A673 (cell line): ENCODE results near the gene MEGF6. TPM values are rescaled to one million over a fixed set of nuclear protein-coding genes. Genes with fewer than 3 reads are reported as not detected.

ENCODE experiments used
- BruUV-seq: library from RNA; stranded (reverse); fragments of 400-500 nt; replicated peaks from 2 replicates; lab custom pipeline; 2021; lab: Mats Ljungman, UMichigan
- CTCF ChIA-PET: fragments of 300-600 bp; sonication (Branson Sonifier 250); formaldehyde crosslinking; loops from one replicate; lab custom pipeline; 2022; ENCODE audit warnings: antibody characterized with exemption; lab: Charles Lee
- POLR2A ChIA-PET: fragments of 300-600 bp; sonication (Branson Sonifier 250); formaldehyde crosslinking; loops from one replicate; lab custom pipeline; 2022; ENCODE audit warnings: antibody characterized with exemption; ENCODE audit not compliant: low non-redundant PET; lab: Charles Lee
- DNase-seq: peaks from one replicate; pipeline ENCODE4 v3.0.0-alpha.2; 2015; ENCODE audit warnings: low spot score
- H3K27ac ChIP-seq: fragments of 200-600 bp; sonication (generic); 2 replicates; pipeline ENCODE4 v1.5.1; 2016; ENCODE audit warnings: mixed run types, low read depth, mild to moderate bottlenecking, mixed read lengths, antibody characterized with exemption, low read length; ENCODE audit not compliant: poor library complexity, severe bottlenecking
- H3K27me3 ChIP-seq: fragments of 200-600 bp; sonication (generic); replicated peaks from 2 replicates; pipeline ENCODE4 v1.6.1; 2017; ENCODE audit warnings: mixed run types, low read depth, mild to moderate bottlenecking, mixed read lengths, antibody characterized with exemption, low read length; ENCODE audit not compliant: insufficient read depth, poor library complexity
- H3K36me3 ChIP-seq: fragments of 200-600 bp; sonication (generic); 2 replicates; pipeline ENCODE4 v1.6.1; 2016; ENCODE audit warnings: mixed run types, mild to moderate bottlenecking, mixed read lengths, antibody characterized with exemption, low read length; ENCODE audit not compliant: insufficient read depth, poor library complexity, severe bottlenecking
- H3K4me1 ChIP-seq: fragments of 200-600 bp; sonication (generic); 2 replicates; pipeline ENCODE4 v1.6.1; 2017; ENCODE audit warnings: mixed run types, mild to moderate bottlenecking, mixed read lengths, antibody characterized with exemption, low read length; ENCODE audit not compliant: insufficient read depth, poor library complexity, severe bottlenecking
- H3K4me3 ChIP-seq: fragments of 200-600 bp; sonication (generic); 2 replicates; pipeline ENCODE4 v1.5.1; 2016; ENCODE audit warnings: low read depth, mixed run types, mild to moderate bottlenecking, mixed read lengths, low read length; ENCODE audit not compliant: poor library complexity, severe bottlenecking
- H3K9me3 ChIP-seq: fragments of 200-600 bp; sonication (generic); 2 replicates; pipeline ENCODE4 v1.6.1; 2016; ENCODE audit warnings: mixed run types, low read depth, mild to moderate bottlenecking, mixed read lengths, antibody characterized with exemption, low read length; ENCODE audit not compliant: poor library complexity, severe bottlenecking
- EZH2 ChIP-seq: fragments of 200-600 bp; sonication (generic); IDR thresholded peaks from 2 replicates; pipeline ENCODE4 v1.6.1; 2017; ENCODE audit warnings: borderline replicate concordance, low read depth, mild to moderate bottlenecking, mixed read lengths, antibody characterized with exemption, low read length; ENCODE audit not compliant: poor library complexity, severe bottlenecking
- intact Hi-C: fragments of 100-400 bp; cut with micrococcal nuclease; formaldehyde crosslinking; loops from one replicate; pipeline ENCODE4 v1.10.0; 2022; ENCODE audit not compliant: unreplicated experiment
- total RNA-seq: library from RNA; stranded (reverse); gene quantifications from 2 replicates; pipeline ENCODE4 v1.2.3, GENCODE V29; 2021
- TF ChIP-seq, protein P1 (sequence below): fragments of 300-800, 200-600 bp; sonication (generic); conservative IDR thresholded peaks from 2 replicates; pipeline ENCODE4 v1.5.1; 2017; ENCODE audit warnings: low read depth, mild to moderate bottlenecking, antibody characterized with exemption, low read length, moderate library complexity, mixed read lengths

The MEGF6 gene
- total RNA-seq, 1 experiment from 2014 or later = 2.8 TPM

GRCh38 chr1:3657096-3657475, 45.8 kb upstream of the MEGF6 start:
- Histone ChIP-seq H3K27ac (peak overlapping the region; percentile 64), H3K36me3 (no peaks in the 10 kb centered on the region), H3K4me1 (peaks cover 18% of the 10 kb centered on the region), H3K4me3 (no peak overlapping the region), H3K9me3 (no peaks in the 10 kb centered on the region), H3K27me3 (peaks cover 2% of the 10 kb centered on the region)
- no peak for DNase-seq
- intact Hi-C loops = no loop called here
- BruUV-seq = no TSS peak
- ChIA-PET POLR2A (no interaction called here), CTCF (no interaction called here)
- TF ChIP-seq, protein P1, sequence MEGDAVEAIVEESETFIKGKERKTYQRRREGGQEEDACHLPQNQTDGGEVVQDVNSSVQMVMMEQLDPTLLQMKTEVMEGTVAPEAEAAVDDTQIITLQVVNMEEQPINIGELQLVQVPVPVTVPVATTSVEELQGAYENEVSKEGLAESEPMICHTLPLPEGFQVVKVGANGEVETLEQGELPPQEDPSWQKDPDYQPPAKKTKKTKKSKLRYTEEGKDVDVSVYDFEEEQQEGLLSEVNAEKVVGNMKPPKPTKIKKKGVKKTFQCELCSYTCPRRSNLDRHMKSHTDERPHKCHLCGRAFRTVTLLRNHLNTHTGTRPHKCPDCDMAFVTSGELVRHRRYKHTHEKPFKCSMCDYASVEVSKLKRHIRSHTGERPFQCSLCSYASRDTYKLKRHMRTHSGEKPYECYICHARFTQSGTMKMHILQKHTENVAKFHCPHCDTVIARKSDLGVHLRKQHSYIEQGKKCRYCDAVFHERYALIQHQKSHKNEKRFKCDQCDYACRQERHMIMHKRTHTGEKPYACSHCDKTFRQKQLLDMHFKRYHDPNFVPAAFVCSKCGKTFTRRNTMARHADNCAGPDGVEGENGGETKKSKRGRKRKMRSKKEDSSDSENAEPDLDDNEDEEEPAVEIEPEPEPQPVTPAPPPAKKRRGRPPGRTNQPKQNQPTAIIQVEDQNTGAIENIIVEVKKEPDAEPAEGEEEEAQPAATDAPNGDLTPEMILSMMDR = no peak
- TF ChIP-seq EZH2 = no peak

DNA sequence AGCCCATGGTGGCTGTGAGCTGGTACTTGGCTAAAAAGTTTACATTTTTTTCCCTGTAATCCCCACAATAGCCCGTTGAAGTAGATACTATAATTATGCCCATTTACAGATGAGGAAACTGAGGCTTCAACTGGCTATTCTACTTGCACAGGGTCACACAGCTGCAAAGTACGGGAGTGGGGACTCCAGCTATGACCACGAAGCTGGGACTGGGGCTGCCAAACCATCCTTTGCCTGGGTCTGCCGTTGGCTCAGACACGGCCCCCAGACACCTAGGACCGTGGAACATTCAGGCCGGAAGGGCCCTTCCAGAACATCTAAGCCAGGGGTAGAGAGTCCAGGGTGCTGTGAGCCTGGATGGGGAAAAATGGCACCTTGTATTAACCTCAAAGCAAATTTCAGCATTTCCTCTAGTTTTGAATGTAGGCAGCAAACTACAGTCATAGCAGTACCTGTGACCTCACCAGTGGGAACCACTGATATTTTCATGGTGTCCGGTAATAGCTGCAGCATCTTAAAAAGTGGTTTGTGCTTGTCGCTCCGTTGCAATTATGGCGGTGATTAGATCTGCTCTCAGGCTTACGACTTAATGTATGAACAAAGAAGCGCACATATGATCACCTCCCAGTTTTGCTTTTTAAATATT, 45.3 kb upstream of the MEGF6 start:
- H3K27me3 ChIP-seq = peaks cover 2% of the 10 kb centered on the region
- CTCF ChIA-PET = no interaction called here
- no TSS peak for BruUV-seq
- no peak for DNase-seq
- no peaks in the 10 kb centered on the region for H3K36me3 ChIP-seq
- no peak overlapping the region for H3K27ac ChIP-seq
- intact Hi-C loops = no loop called here
- H3K9me3 ChIP-seq = no peaks in the 10 kb centered on the region
- no peak overlapping the region for H3K4me3 ChIP-seq
- TF ChIP-seq, protein P1 = no peak
- no peak for TF ChIP-seq EZH2
- POLR2A ChIA-PET = no interaction called here
- H3K4me1 ChIP-seq = peaks cover 18% of the 10 kb centered on the region

DNA sequence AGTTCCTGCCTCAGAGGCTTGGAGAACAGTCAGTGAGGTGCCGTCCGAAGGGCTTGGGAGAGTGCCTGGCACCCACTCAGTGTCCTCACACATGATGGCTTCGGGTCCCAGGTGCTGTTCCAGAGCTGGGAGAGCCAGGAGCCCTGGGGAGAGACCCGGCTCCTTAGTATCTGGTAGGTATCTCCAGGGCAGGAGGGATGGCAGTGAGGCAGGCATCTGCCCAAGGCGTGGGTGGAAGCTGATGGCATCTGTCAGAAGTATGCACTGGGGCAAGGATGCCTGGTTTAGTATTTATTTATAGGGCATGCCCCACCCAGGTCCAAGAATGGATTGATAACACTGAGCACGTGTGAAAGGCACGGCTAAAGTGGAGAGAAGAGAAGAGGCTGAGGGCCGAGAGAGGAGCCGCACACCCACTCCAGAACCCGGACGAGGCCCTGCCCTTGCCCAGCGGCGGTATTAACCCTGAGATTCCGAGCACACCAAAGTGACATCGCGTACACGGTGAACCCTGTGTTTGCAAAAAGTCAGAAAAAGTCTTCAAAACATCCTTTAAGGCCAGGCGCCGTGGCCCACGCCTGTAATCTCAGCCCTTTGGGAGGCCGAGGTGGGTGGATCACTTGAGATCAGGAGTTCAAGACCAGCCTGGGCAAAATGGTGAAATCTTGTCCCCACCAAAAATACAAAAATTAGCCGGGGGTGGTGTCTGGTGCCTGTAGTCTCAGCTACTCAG, 43.4 kb upstream of the MEGF6 start:
- Histone ChIP-seq H3K36me3 (no peaks in the 10 kb centered on the region), H3K27ac (no peak overlapping the region), H3K4me3 (no peak overlapping the region), H3K27me3 (peaks cover 10% of the 10 kb centered on the region), H3K9me3 (no peaks in the 10 kb centered on the region), H3K4me1 (peaks cover 24% of the 10 kb centered on the region)
- TF ChIP-seq, protein P1 = no peak
- no TSS peak for BruUV-seq
- ChIA-PET CTCF (no interaction called here), POLR2A (no interaction called here)
- no peak for DNase-seq
- intact Hi-C loops = no loop called here
